PFSK-1 (cell line): ENCODE results near the gene RGS3.

Experiments
- FOXP2 ChIP-seq: optimal IDR thresholded peaks from 2 replicates; pipeline ENCODE3; 2011; ENCODE audit warnings: borderline replicate concordance, control low read depth, inconsistent platforms; ENCODE audit not compliant: insufficient read depth; ENCODE audit errors: extremely low read length, extremely low read depth
- POLR2AphosphoS5 ChIP-seq: IDR thresholded peaks from 2 replicates; pipeline ENCODE4 v1.6.1; 2012; ENCODE audit warnings: low read depth, mild to moderate bottlenecking, control low read depth, low read length, moderate library complexity
- REST ChIP-seq, 2 experiments: IDR thresholded peaks; 2 replicates each; pipeline versions ENCODE4 v1.6.1 to v1.8.0; 2011 to 2012; ENCODE audit warnings: low read depth in 2 of 2, low read length in 2 of 2, control low read depth in 1 of 2, inconsistent platforms in 1 of 2, mild to moderate bottlenecking in 1 of 2, moderate library complexity in 1 of 2; ENCODE audit not compliant: insufficient read depth in 1 of 2
- SIN3A ChIP-seq: IDR thresholded peaks from 2 replicates; pipeline ENCODE4 v1.6.1; 2012; ENCODE audit warnings: mild to moderate bottlenecking, low read length, moderate library complexity, borderline replicate concordance; ENCODE audit not compliant: insufficient read depth
- TAF1 ChIP-seq: IDR thresholded peaks from 2 replicates; pipeline ENCODE4 v1.6.1; 2012; ENCODE audit warnings: low read length, control low read depth, borderline replicate concordance; ENCODE audit not compliant: insufficient read depth

The RGS3 gene

GRCh38 chr9:113577525-113578261, 114.2 kb downstream of the RGS3 start:
- no peak for TF ChIP-seq SIN3A
- TF ChIP-seq REST (IDR thresholded peaks at IDR 0.05; ENCODE audit: insufficient read depth in 1 of 2, low read depth in 2 of 2, low read length in 2 of 2): no peak
- no peak for TF ChIP-seq TAF1
- no peak for TF ChIP-seq POLR2AphosphoS5
- no peak for TF ChIP-seq FOXP2

GRCh38 chr9:113578279-113578865, 114.8 kb downstream of the RGS3 start:
- TF ChIP-seq SIN3A: no peak
- no peak for TF ChIP-seq TAF1
- no peak for TF ChIP-seq REST (IDR thresholded peaks at IDR 0.05; ENCODE audit: insufficient read depth in 1 of 2, low read depth in 2 of 2, low read length in 2 of 2)
- TF ChIP-seq POLR2AphosphoS5: no peak
- no peak for TF ChIP-seq FOXP2

- TF ChIP-seq POLR2AphosphoS5 (no peak), FOXP2 (no peak), REST (IDR thresholded peaks at IDR 0.05; ENCODE audit: insufficient read depth in 1 of 2, low read depth in 2 of 2, low read length in 2 of 2) (no peak)
These were observed 115.4 kb downstream of the RGS3 start for GRCh38 chr9:113578882-113579282.

GRCh38 chr9:113579283-113580040, 115.9 kb downstream of the RGS3 start:
- no peak for TF ChIP-seq POLR2AphosphoS5
- no peak for TF ChIP-seq REST (IDR thresholded peaks at IDR 0.05; ENCODE audit: insufficient read depth in 1 of 2, low read depth in 2 of 2, low read length in 2 of 2)
- TF ChIP-seq TAF1: no peak
- TF ChIP-seq SIN3A: no peak
- no peak for TF ChIP-seq FOXP2
